Astrocyte of the spinal cord (primary cell): ENCODE data around the gene IFIT1.
"Not testable (repeated sequence)": the region's sequence is repeated elsewhere in the genome, so short reads cannot be mapped to it uniquely, and the experiment has no call there.

ENCODE experiments used
- DNase-seq: peaks from one replicate; pipeline ENCODE4 v3.0.0; 2011; ENCODE audit warnings: low read depth, low spot score
- H3K4me3 ChIP-seq: 2 replicates; pipeline ENCODE4 v1.5.1; 2011; ENCODE audit warnings: low read depth, mild to moderate bottlenecking, low read length, moderate library complexity
- in situ Hi-C: cut with HindIII; loops from 2 replicates; pipeline ENCODE4 v1.10.0; 2017; ENCODE audit warnings: low sequenced_read_pairs
- TF ChIP-seq, protein P1 (sequence below): IDR thresholded peaks from 2 replicates; pipeline ENCODE4 v1.5.1; 2012; ENCODE audit warnings: low read depth, mild to moderate bottlenecking, low read length, inconsistent platforms

Gene IFIT1

GRCh38 chr10:89395141-89395540, 2.7 kb downstream of the IFIT1 start:
- no peak for DNase-seq
- in situ Hi-C loops = no loop called here
- TF ChIP-seq, protein P1, sequence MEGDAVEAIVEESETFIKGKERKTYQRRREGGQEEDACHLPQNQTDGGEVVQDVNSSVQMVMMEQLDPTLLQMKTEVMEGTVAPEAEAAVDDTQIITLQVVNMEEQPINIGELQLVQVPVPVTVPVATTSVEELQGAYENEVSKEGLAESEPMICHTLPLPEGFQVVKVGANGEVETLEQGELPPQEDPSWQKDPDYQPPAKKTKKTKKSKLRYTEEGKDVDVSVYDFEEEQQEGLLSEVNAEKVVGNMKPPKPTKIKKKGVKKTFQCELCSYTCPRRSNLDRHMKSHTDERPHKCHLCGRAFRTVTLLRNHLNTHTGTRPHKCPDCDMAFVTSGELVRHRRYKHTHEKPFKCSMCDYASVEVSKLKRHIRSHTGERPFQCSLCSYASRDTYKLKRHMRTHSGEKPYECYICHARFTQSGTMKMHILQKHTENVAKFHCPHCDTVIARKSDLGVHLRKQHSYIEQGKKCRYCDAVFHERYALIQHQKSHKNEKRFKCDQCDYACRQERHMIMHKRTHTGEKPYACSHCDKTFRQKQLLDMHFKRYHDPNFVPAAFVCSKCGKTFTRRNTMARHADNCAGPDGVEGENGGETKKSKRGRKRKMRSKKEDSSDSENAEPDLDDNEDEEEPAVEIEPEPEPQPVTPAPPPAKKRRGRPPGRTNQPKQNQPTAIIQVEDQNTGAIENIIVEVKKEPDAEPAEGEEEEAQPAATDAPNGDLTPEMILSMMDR = no peak
- no peak overlapping the region for H3K4me3 ChIP-seq

- peak; percentile 5 for DNase-seq
- TF ChIP-seq, protein P1 = no peak
- no peak overlapping the region for H3K4me3 ChIP-seq
- in situ Hi-C loops = no loop called here
These were observed 5.8 kb downstream of the IFIT1 start for GRCh38 chr10:89398003-89398749.

- no peak for DNase-seq
- TF ChIP-seq, protein P1 = no peak
- in situ Hi-C loops = no loop called here
These were observed 7.5 kb downstream of the IFIT1 start for GRCh38 chr10:89399956-89400355.

DNA sequence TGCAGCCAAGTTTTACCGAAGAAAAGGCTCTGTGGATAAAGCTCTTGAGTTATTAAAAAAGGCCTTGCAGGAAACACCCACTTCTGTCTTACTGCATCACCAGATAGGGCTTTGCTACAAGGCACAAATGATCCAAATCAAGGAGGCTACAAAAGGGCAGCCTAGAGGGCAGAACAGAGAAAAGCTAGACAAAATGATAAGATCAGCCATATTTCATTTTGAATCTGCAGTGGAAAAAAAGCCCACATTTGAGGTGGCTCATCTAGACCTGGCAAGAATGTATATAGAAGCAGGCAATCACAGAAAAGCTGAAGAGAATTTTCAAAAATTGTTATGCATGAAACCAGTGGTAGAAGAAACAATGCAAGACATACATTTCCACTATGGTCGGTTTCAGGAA, 10.6 kb downstream of the IFIT1 start:
- no peak overlapping the region for H3K4me3 ChIP-seq
- in situ Hi-C loops = no loop called here
- DNase-seq = no peak
- TF ChIP-seq, protein P1 = no peak

More at GRCh38 chr10:89399956-89400355, 7.5 kb downstream of the IFIT1 start:
- no peak overlapping the region for H3K4me3 ChIP-seq

- TF ChIP-seq, protein P1 = no peak
- no peak overlapping the region for H3K4me3 ChIP-seq
- peak; percentile 44 for DNase-seq
- in situ Hi-C loops = no loop called here
These were observed 12.0 kb downstream of the IFIT1 start for GRCh38 chr10:89404104-89405047.

GRCh38 chr10:89406178-89406577, 13.8 kb downstream of the IFIT1 start:
- H3K4me3 ChIP-seq, in situ Hi-C loops, DNase-seq: not testable (repeated sequence)

DNA sequence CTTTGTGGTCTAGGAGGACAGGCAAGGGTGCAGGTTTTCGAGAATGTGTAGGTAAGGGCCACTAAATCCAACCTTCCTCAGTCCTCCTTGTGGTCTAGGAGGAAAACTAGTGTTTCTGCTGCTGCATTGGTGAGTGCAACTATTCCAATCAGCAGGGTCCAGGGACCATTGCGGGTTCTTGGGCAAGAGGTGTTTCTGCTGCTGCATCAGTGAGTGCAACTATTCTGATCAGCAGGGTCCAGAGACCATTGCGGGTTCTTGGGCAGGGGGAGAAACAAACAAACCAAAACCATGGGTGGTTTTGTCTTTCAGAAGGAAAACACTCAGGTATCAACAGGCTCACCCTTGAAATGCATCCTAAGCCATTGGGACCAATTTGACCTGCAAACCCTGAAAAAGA, 15.4 kb downstream of the IFIT1 start:
- H3K4me3 ChIP-seq, in situ Hi-C loops, DNase-seq: not testable (repeated sequence)

- H3K4me3 ChIP-seq, in situ Hi-C loops, DNase-seq: not testable (repeated sequence)
These were observed 16.9 kb downstream of the IFIT1 start for GRCh38 chr10:89409282-89409681.

DNA sequence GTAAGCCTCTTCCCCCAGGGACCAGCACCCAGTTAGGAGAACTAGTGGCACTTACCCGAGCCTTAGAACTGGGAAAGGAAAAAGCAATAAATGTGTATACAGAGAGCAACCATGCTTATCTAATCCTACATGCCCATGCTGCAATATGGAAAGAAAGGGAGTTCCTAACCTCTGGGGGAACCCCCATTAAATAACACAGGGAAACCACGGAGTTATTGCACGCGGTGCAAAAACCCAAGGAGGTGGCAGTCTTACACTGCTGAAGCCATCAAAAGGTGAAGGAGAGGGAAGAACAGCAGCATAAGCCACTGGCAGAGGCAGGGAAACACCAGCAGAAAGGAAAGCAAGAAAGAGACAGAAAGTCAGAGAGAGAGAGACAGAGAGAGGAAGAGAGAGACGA, 18.1 kb downstream of the IFIT1 start:
- H3K4me3 ChIP-seq, DNase-seq, in situ Hi-C loops: not testable (repeated sequence)

DNA sequence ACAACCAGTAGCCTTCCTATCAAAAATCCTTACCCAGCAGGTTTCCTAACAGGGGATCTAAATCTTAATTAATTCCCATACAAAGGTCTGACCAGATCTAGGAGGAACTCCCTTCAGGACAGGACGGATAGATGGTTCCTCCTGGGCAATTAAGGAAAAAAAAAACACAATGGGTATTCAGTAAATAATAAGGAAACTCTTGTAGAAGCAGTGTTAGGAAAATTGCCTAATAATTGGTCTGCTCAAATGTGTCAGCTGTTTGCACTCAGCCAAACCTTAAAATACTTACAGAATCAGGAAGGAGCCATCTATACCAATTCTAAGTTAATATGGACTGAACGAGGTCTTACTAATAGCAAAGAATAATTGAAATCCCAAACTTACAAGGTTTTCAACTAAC, 18.7 kb downstream of the IFIT1 start:
- H3K4me3 ChIP-seq, DNase-seq, in situ Hi-C loops: not testable (repeated sequence)

GRCh38 chr10:89412276-89412675, 19.9 kb downstream of the IFIT1 start:
- in situ Hi-C loops, DNase-seq, H3K4me3 ChIP-seq: not testable (repeated sequence)
